ENCODE measurements around the gene SLFN12. TPM values are rescaled to one million over a fixed set of nuclear protein-coding genes. Genes with fewer than 3 reads are reported as not detected.
"Not testable (repeated sequence)": the region's sequence is repeated elsewhere in the genome, so short reads cannot be mapped to it uniquely, and the experiment has no call there.

Gene SLFN12
- total RNA-seq, 4 donors from 2014 or later, result 10.3 to 16.3 (median 13.1) TPM

GRCh38 chr17:35433075-35433894, 985 bp upstream of the SLFN12 start:
- no peaks in the 10 kb centered on the region for H3K36me3 ChIP-seq
- peak overlapping the region; percentile 22 to 84 (median 44) for H3K4me3 ChIP-seq (replicated peaks in 1 of 3)
- intact Hi-C loops (cut with DNase I), result loop anchor here (5.0 kb wide), 1 partner anchor 61 kb away; the partner anchor contains the start of gene SLFN11
- H3K9me3 ChIP-seq, result no peaks in the 10 kb centered on the region
- no peaks in the 10 kb centered on the region for H3K27me3 ChIP-seq
- 10 to 20% methylated on average over 19 of the region's 19 CpGs for WGBS, 2 donors
- peak overlapping the region; percentile 92 to 98 (median 97) for H3K27ac ChIP-seq
- TF ChIP-seq, protein P1, sequence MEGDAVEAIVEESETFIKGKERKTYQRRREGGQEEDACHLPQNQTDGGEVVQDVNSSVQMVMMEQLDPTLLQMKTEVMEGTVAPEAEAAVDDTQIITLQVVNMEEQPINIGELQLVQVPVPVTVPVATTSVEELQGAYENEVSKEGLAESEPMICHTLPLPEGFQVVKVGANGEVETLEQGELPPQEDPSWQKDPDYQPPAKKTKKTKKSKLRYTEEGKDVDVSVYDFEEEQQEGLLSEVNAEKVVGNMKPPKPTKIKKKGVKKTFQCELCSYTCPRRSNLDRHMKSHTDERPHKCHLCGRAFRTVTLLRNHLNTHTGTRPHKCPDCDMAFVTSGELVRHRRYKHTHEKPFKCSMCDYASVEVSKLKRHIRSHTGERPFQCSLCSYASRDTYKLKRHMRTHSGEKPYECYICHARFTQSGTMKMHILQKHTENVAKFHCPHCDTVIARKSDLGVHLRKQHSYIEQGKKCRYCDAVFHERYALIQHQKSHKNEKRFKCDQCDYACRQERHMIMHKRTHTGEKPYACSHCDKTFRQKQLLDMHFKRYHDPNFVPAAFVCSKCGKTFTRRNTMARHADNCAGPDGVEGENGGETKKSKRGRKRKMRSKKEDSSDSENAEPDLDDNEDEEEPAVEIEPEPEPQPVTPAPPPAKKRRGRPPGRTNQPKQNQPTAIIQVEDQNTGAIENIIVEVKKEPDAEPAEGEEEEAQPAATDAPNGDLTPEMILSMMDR (IDR thresholded peaks at IDR 0.05), result peak in 4 of 6 experiments; percentile 5 to 25 (median 12)
- peak in 1 of 2 donors; percentile 37 for TF ChIP-seq POLR2A (IDR thresholded peaks at IDR 0.05)
- peaks cover 27 to 28% of the 10 kb centered on the region in 2 donors for H3K4me1 ChIP-seq
- DNase-seq, result peak; percentile 93

DNA sequence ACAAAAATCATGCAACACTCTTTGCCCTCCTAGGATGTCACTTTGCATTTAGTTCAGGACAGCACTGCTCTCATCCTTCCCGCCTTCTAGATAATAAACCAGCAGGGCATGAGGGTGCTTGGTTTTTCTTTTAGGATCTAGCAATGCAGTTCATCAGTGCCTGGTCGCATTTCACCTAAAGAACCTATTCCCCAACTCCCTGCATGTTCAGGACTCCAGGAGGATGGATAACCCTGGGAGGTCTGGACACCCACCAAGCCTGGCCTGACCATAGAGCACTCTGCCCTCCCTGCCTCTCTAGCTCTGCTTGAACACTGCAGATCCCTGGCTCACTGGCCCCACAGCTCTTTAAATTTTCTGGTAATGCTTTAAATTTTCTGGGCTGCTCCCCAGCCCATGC, 2.6 kb downstream of the SLFN12 start:
- DNase-seq, result no peak

GRCh38 chr17:35428229-35428628, 4.1 kb downstream of the SLFN12 start:
- no peak overlapping the region for H3K4me3 ChIP-seq (replicated peaks in 1 of 3)
- TF ChIP-seq, protein P1 (IDR thresholded peaks at IDR 0.05), result no peak
- TF ChIP-seq POLR2A (IDR thresholded peaks at IDR 0.05), result no peak
- H3K27me3 ChIP-seq, result no peaks in the 10 kb centered on the region
- 92 to 93% methylated on average over 2 of the region's 2 CpGs for WGBS, 2 donors
- DNase-seq, result no peak
- no peaks in the 10 kb centered on the region for H3K36me3 ChIP-seq
- H3K27ac ChIP-seq, result no peak overlapping the region
- intact Hi-C loops (cut with DNase I), result loop anchor here (10.0 kb wide), 1 partner anchor 183 kb away; the partner anchor contains the start of gene SLFN5
- no peaks in the 10 kb centered on the region for H3K9me3 ChIP-seq
- peaks cover 17% of the 10 kb centered on the region in 2 donors for H3K4me1 ChIP-seq

More for the DNA sequence above, 2.6 kb downstream of the SLFN12 start:
- no peaks in the 10 kb centered on the region for H3K36me3 ChIP-seq
- WGBS, 2 donors, result 95 to 100% methylated on average over 2 of the region's 2 CpGs
- H3K9me3 ChIP-seq, result no peaks in the 10 kb centered on the region
- H3K27ac ChIP-seq, result no peak overlapping the region
- no peak overlapping the region for H3K4me3 ChIP-seq (replicated peaks in 1 of 3)
- intact Hi-C loops (cut with DNase I), result loop anchor here (5.0 to 10.0 kb wide), 2 partner anchors 57 to 185 kb away; partner anchors contain the start of genes SLFN11 and SLFN5
- H3K4me1 ChIP-seq, result peaks cover 26 to 27% of the 10 kb centered on the region in 2 donors
- no peaks in the 10 kb centered on the region for H3K27me3 ChIP-seq
- TF ChIP-seq, protein P1 (IDR thresholded peaks at IDR 0.05), result no peak
- TF ChIP-seq POLR2A (IDR thresholded peaks at IDR 0.05), result no peak

- Histone ChIP-seq H3K4me1 (no peaks in the 10 kb centered on the region), H3K27me3 (no peaks in the 10 kb centered on the region), H3K27ac (no peak overlapping the region), H3K9me3 (no peaks in the 10 kb centered on the region), H3K36me3 (no peaks in the 10 kb centered on the region), H3K4me3 (replicated peaks in 1 of 3) (no peak overlapping the region)
- TF ChIP-seq, protein P1 (IDR thresholded peaks at IDR 0.05), result no peak
- TF ChIP-seq POLR2A (IDR thresholded peaks at IDR 0.05), result no peak
- DNase-seq, result no peak
- 97% methylated on average over 4 of the region's 4 CpGs for WGBS, 2 donors
- intact Hi-C loops (cut with DNase I), result loop anchor here (10.0 kb wide), 1 partner anchor 179 kb away; the partner anchor contains the start of gene SLFN5
These were observed 8.5 kb downstream of the SLFN12 start for GRCh38 chr17:35423761-35424160.

DNA sequence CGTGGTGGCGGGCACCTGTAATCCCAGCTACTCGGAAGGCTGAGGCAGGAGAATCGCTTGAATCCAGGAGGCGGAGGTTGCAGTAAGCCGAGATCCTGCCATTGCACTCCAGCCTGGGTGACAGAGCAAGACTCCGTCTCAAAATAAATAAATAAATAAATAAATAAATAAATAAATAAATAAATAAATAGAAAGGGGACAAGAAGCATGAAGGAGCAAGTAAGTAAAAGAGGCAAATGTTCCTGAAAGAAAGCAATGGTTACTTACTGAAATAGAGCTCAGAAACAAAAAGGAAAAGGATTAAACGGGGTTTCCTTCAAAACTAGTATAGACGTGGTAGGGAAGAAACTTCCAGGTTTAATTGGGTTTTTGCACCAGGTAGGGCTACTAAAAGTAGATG, 11.2 kb downstream of the SLFN12 start:
- not testable (repeated sequence) for H3K27ac ChIP-seq; H3K4me3 ChIP-seq (replicated peaks in 1 of 3); H3K9me3 ChIP-seq; DNase-seq; H3K27me3 ChIP-seq; H3K36me3 ChIP-seq; H3K4me1 ChIP-seq
- WGBS, 2 donors, result 97 to 98% methylated on average over 9 of the region's 9 CpGs
- intact Hi-C loops (cut with DNase I), result loop anchor here (10.0 kb wide), 1 partner anchor 176 kb away; the partner anchor contains the start of gene SLFN5
